ENCODE results near the gene BBS4.
A peak's percentile ranks its signal among the peaks of the same experiment; 100 is the strongest.
"Not testable (repeated sequence)": the region's sequence is repeated elsewhere in the genome, so short reads cannot be mapped to it uniquely, and the experiment has no call there.

The BBS4 gene, protein sequence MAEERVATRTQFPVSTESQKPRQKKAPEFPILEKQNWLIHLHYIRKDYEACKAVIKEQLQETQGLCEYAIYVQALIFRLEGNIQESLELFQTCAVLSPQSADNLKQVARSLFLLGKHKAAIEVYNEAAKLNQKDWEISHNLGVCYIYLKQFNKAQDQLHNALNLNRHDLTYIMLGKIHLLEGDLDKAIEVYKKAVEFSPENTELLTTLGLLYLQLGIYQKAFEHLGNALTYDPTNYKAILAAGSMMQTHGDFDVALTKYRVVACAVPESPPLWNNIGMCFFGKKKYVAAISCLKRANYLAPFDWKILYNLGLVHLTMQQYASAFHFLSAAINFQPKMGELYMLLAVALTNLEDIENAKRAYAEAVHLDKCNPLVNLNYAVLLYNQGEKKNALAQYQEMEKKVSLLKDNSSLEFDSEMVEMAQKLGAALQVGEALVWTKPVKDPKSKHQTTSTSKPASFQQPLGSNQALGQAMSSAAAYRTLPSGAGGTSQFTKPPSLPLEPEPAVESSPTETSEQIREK

DNA sequence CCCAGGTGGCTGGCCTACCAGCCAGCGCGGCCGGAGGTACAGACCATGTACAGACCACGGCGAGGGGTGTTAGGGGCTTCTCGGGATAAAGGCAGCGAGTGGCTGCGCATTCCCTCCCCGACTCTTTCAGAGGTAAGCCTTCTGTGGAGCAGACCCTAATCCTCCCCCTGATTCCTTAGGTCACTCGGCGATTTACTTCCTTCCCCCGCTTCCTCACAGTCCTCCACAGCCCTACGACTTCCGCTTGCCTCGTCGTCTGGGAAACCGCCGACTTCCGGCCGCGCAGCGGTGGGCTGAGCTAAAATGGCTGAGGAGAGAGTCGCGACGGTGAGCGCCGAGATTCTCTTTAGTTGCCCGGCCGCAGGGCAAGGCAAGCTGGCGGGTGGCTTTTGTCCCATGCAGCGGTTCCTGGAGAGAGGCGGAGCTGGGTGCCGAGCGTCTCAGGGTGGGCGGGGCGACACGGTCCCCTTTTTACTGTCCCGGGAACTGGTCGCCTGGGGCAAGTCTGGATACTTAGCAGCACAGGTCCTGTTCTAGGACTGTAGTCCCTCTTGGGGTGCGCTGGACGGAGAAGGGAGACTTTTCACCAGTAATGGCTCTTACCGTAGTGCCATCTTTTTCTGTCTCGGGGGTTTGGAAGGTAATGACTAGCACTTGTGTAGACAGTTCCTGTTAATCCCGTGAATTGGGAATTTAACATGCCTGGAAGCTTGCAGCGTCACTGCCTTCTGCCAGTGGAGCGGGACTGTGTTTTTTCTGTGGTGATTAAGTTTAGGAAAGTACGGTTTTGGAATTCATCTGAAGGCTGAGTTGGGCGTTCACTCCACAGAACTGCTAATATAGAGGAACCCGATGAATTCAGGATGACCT lies at the start of gene BBS4, which contains the start of gene HIGD2B:
Gene BBS4 (plus strand): TSS at position 283 of the 870 bp plus-strand sequence. CDS start 21 bp downstream, at position 304.
Gene HIGD2B (minus strand): TSS at position 258 of the 870 bp plus-strand sequence. CDS start 9,808 bp downstream, outside the sequence.
- peak; percentile 79 for DNase-seq (ENCODE audit: low spot score)

DNA sequence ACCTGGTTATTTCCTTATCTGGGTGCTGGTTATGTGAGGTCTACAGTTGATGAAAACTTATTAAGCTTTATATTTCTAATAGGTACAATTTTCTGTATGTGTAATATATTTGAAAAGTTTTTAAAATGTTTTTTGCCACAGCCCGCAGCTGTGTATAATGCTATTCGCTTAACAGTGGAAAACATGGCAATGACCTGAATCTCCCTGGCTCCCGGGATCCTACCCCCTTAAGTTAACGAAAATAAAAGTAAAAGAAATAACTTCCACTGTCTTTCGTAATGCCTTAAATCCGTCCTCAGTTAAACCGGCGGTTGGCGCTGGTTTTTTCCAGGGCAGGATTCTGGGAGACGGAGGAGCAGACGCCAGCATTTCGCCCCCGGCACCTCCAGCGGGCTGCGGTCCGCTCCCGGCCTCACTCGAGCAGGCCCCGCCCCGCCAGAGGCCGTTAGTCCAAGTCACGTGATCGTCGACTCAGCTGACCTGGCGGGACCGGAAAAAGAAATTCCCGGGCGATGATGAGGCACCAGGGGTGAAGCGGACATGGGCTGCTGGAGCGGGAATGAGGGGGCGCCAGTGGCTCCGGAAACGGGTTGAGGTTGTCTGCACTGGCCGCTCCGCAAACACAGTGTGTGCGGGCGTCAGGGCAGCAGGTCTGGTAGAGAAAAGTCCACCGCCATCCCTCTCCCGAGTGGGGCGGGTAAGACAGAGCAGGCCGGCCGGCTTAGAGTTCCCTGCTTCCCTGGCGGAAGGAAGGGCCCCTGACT lies 49.3 kb upstream of the BBS4 start:
- peak; percentile 36 for DNase-seq (ENCODE audit: low spot score)

DNA sequence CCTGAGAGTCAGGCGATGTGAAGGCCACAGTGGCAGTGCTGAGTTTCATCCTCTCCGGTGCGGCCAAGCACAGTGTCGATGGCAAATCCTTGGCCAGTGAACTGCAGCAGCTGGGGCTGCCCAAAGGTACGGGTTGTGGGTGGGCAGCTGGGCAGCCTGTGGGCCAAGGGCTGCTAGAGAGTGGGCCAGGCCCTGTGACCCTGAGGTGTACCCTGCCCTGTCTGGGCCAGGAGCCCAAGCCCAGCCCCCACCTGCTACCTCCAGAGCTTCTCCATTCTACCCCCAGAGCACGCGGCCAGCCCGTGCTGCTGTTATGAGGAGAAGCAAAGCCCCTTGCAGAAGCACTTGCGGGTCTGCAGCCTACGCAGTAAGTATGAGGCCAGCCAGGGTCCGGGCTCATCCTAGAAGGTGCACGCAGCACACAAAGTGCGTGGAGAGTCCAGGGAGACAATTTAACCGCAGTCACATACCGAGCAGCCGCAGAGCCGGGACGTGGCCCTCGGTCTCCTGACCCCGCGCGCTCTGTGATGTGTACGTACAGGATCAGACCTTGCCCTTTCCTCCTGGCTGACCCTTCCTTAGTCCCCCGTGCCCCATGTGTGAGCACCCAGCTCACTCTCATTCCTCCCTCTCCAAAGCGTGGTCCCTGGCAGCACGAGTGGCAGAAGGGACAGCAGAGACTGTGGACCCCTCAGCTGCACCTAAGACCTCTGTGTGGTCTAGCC lies 46.1 kb upstream of the BBS4 start:
- DNase-seq (ENCODE audit: low spot score): not testable (repeated sequence)

DNA sequence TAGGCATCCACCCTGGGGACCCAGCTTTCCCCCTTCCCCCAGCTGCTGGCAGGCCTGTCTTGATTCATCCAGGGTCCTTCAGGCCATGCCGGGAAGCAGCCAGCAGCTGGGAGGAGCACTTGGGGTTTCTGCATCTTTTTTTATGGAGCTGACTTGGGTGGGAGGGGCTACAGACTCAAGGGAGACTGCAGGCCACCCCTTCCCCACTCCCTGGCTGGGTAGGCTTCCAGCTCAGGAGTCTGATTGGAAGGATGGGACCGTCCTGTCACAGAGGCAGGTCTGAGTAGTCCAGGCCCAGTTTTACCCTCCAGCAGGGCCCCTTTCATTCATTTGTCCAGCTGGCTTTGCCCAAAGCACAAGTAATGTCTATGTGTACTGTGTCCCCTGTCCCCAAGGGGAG lies 43.7 kb upstream of the BBS4 start:
- not testable (repeated sequence) for DNase-seq (ENCODE audit: low spot score)

DNA sequence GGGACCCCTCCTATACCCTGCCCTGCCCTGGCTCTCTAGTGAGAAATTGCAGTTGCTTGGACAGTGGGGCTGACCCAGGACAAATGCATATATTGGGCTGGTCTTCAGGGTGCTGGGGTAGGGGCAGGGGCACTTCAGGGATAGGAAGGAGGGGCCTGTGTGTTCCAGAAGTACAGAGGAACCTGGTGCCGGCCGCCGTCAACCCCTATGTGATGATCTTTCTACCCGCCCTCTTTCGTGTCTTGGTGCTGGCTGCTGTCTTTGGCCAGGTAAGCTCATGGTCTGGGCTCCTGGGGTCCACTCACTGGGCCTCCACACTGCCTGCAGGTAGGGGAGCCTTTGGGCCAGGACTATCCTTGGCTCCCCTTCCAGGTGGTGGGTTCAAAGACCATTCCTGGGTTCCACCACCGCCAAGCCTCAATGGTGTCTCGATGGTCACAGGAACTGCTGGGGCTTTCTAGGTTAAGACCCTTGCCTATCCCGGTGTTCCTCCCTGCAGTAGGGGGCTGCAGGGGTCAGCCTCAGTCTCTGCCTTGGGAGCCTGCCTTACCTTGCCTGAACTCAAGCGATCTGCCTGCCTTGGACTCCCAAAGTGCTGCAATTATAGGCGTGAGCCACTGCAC lies 37.3 kb upstream of the BBS4 start:
- not testable (repeated sequence) for DNase-seq (ENCODE audit: low spot score)

DNA sequence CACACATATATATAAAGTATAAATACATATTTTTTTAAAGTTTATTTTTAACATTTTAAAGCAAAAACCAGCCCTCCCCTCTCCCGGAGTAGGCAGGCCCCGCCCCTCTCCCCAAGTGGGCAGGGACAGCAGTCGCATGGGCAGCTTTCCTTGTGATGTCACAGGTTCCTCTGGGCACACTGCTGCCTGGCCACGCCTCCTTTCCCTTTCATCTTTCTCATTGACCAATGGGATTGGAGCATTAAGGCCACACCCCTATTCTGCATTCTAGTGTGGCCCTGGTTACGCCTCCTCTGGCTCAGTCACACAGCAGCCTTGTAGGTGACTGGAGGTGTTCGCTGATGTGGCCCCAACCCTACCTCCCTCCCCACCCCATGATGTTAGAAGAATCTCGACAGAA lies 31.6 kb upstream of the BBS4 start, which contains the start of gene GOLGA6B:
Gene GOLGA6B (plus strand): TSS at position 301 of the 400 bp plus-strand sequence. CDS start 41 bp downstream, at position 342.
- not testable (repeated sequence) for DNase-seq (ENCODE audit: low spot score)

DNA sequence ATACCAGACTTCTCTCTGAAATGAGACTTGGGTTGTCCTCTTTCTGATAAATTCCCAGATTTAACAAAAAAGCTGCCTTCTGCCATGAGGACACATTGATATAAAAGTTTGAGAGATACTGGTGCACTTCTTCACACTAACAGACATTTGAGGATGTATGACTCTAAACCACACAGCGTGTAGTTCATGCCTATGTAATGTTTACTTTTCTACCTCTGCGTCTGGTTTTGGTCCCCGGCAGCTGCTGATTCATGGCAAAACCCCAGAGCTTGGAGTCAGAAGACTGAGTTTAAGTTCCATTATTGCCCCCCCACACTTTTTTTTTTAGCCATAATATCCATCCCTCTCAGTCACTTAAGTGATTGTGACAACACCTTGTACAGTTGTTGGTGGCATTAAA lies 30.0 kb upstream of the BBS4 start:
- not testable (repeated sequence) for DNase-seq (ENCODE audit: low spot score)

DNA sequence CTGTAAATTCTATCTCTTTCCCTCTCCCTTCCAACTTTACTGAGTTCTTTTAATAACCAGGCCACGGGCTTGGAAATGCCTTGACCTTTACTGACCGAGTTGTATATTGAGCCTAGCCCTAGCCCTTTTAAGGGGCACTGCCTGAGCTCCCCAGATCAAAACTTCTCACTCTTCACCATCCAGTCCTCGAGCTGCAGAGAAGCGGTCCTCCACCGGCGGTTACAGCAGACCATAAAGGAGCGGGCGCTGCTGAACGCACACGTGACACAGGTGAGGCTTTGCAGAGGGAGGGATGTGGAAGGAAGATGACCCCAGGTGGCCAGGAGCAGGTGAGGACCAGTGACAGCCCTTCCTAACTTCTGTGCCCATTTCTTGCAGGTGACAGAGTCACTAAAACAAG lies 24.9 kb upstream of the BBS4 start:
- DNase-seq (ENCODE audit: low spot score): not testable (repeated sequence)

DNA sequence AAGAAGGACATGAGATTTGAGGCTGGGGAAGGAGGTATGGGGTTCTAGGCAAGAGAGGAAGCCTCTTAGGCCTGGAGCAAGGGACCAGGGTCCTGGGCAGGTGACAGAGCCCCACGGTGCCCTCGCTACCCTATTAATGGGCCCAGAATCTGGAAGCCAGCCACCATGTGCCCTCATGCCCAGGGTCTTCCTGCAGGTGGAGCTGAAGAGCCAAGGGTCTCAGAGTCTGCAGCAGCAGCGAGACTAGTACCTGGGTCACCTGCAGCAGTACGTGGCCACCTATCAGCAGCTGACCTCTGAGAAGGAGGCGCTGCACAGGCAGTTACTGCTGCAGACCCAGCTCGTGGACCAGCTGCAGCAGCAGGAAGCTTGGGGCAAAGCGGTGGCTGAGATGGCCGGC lies 22.1 kb upstream of the BBS4 start:
- DNase-seq (ENCODE audit: low spot score): not testable (repeated sequence)

DNA sequence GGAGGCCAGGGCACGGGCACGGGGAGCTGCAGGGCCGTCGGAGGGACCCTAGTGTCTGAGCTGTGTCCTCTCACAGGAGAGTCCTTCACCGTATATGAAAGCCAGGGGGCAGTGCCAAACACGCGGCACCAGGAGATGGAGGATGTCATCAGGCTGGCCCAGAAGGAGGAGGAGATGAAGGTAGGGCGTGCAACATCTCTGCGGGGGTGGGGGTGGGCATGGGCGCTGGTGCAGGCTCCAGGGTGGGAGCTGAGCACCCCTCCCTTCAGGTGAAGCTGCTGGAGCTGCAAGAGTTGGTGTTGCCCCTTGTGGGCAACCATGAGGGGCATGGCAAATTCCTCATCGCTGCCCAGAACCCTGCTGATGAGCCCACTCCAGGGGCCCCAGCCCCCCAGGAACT lies 20.3 kb upstream of the BBS4 start:
- DNase-seq (ENCODE audit: low spot score): not testable (repeated sequence)

DNA sequence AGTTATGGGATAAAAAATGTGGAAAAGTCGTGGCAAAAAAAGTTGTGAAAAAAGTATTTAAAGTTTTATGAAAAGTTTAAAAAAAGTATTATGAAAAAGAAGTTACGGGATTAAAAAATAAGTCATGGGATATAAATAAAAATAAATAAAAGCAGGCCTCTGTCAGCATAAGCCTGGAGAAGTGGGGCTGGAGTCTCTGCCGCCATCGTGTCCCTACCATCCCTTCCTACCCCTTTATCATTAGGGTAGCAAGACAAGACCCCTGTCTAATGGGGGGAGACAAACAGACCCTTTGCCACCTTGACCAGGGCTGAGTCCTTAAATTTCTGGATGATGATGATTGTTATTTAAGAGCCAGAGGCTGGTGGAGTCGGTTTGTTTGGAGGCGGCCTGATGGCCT lies 16.2 kb upstream of the BBS4 start:
- DNase-seq (ENCODE audit: low spot score): not testable (repeated sequence)

DNA sequence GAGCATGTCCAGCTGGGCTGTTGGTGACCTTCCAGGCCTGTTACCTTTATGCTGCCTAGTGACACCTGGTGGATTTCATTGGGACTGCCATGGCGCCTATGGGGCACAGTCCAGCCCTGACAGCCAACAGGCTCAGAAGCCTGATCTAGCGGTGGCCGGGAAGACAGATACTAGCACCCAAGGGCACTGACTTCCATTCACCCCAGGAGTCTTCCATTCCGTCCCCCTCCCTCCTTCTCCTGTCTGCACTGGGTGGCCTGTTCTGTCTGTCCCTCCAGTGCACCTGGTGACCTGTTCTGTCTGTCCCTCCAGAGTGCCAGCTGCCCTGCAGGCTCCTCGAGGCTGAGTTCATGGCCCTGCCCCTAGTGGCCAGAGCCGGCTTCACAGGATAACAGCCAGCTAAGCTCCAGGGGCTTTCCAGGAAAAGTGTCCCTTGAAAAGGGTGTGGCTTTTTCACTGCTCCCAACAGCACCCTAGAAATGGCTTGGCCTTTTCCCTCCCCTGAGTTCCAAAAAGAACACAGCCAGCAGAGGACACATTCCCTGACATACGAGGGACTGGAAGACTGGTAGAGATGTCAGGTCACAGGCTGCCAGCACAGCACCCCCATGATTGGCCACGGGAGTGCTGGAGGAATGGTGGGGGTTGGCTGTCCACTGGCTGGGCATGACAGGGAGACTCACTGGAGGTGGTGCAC lies 15.2 kb upstream of the BBS4 start:
- DNase-seq (ENCODE audit: low spot score): peak; percentile 62

DNA sequence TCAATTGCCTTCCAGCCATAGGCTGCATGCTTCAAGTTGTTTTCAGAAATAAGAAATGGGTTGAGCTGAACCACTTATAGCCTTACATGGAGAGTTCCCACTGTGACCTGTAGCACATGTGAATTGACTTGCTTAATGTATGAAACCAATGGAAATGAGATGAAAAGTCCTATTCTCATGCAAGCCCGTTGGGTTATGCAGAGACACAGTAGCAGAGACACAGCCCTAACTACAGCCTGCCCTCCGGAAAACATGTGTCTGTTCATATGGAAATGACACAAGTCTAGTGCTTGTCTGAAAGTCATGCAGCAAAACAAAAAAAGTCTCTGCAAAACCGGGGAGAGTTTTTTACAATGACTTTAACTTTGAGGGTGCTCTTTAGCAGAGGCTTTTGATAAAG lies 14.5 kb upstream of the BBS4 start:
- no peak for DNase-seq (ENCODE audit: low spot score)

DNA sequence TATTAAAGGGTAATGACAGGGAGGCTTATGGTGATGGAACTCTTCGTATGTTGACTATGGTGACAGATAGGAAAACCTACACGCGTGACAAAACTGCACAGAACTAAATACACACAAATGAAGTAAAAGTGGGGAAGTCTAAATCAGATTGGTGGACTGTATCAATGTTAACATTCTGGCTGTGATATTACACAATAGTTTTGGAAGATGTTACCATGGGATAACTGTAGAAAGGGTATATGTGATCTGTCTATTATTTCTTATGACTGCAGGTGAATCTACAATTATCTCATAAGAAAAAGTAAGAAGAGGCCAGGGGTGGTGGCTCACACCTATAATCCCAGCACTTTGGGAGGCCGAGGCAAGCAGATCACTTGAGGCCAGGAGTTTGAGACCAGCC lies 9.2 kb upstream of the BBS4 start:
- DNase-seq (ENCODE audit: low spot score): no peak

DNA sequence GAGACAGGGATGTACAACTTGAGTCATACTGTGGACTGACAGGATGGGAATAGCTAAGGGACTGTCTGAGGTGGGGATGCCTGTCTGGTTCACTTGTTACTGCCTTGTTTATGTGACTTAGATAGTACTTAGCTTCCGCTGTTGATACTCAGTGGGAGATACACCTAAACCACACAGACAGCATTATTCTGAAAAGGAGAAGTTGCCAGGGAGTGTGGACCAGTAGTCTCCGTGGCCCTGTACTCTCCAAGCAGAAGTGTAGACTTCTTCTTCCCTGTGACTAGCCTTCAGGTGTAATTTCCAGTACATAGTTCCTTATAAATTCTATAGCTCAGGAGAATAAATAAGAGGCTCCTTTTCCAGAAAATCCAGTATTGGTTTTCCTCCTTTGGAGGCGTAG lies 5.1 kb upstream of the BBS4 start:
- no peak for DNase-seq (ENCODE audit: low spot score)

DNA sequence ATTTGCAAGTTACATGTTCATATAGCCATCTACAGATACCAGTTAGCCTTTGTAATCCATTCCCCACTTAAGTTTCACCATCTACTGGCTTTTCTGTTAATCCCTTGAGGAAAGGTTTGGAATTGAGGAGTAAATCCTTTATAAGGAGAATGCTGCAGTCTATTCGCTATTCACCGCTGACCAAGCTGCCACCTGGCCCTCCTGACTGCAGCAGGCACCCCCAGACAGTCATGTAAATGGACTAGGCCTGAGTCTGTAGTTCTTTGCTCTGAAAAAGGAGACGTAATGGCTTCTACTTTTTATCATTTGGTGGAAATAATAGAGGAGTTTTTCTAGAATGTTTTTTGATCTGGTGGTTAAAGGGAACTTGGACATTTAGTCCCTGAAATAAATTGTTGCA lies 3.2 kb upstream of the BBS4 start:
- no peak for DNase-seq (ENCODE audit: low spot score)

DNA sequence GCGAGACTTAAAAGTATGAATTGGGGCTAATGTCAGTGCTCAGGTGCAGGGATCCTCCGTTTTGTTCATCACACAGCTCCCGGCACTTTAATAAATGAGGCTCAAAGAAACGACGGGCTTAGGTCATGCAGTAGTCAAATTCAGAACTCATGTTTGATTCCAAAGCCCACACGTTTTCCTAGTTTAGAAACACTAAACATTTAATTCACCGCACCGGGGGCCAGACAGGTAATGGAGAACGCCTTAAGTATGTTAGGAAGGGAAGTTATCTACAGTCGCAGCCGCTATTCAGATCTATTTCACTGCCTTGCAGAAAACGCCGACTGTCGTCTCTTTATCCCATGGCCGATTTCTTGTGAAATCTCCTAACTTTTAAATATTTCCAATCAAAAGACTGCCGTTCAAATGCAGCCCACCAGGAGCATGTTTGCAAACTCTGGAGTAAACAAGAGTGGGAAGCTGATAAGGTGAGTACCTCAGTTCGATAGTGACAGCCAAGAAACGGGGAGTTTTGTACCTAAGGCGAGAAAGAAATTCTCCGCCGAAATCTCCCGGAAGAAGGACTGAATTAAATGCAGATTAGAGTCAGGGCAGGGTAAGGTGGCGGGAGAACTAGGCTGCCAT lies 594 bp upstream of the BBS4 start:
- DNase-seq (ENCODE audit: low spot score): no peak

DNA sequence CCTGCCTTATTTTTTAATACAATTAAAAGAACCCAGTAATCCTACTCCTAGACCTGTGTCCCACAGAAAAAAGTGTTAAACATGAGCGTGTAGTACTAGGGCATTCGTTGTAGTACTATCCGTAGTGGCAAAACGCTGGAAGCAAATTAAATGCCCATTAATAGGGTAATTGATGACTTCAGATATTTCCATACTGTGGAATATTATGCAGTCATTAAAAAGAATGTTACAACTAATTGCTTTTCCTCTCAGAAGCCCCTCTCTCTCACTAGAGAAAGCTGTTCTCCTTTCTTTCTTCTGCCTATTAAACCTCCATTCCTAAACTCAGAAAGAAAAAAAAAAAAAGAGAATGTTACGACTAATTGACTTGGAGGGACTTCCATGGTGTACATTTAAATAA lies 2.7 kb downstream of the BBS4 start:
- DNase-seq (ENCODE audit: low spot score): no peak

DNA sequence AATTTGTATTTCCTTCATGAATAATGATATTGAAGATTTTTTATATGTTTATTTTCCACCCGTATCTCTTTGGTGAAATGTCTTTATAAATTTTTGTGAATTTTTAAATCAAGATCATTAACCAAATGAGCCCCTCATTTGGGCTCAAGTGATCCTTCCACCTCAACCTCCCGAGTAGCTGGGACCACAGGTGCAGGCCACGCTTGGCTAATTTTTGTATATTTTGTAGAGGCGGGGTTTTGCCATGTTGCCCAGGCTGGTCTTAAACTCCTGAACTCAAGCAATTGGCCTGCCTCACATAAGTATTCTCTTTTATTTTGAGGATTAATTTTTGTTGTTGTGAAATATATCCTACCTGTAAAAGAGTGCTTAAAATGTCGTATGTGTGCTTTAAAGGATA lies 4.9 kb downstream of the BBS4 start:
- no peak for DNase-seq (ENCODE audit: low spot score)
